ENCODE measurements around the gene EPHB1. TPM values are rescaled to one million over a fixed set of nuclear protein-coding genes. Genes with fewer than 3 reads are reported as not detected.

The EPHB1 gene
- total RNA-seq, 1 donor from 2014 or later: 3.8 TPM

GRCh38 chr3:135249186-135249585 lies 454.1 kb downstream of the EPHB1 start:
- TF ChIP-seq CTCF (IDR thresholded peaks at IDR 0.05): no peak
- ATAC-seq (ENCODE audit: low read depth): no peak

GRCh38 chr3:135258916-135259315 lies 463.9 kb downstream of the EPHB1 start:
- no peak overlapping the region for H3K27ac Mint-ChIP-seq

More at GRCh38 chr3:135249186-135249585, 454.1 kb downstream of the EPHB1 start:
- POLR2A ChIA-PET: no interaction called here
- H3K27ac Mint-ChIP-seq: no peak overlapping the region
- intact Hi-C loops (cut with micrococcal nuclease): no loop called here
- H3K9me3 Mint-ChIP-seq: no peaks in the 10 kb centered on the region
- no peaks in the 10 kb centered on the region for H3K27me3 Mint-ChIP-seq
- DNase-seq: no peak
- H3K36me3 Mint-ChIP-seq (ENCODE audit: low read depth): no peaks in the 10 kb centered on the region
- H3K4me3 Mint-ChIP-seq: no peak overlapping the region
- no peaks in the 10 kb centered on the region for H3K4me1 Mint-ChIP-seq
- CTCF ChIA-PET: no interaction called here

DNA sequence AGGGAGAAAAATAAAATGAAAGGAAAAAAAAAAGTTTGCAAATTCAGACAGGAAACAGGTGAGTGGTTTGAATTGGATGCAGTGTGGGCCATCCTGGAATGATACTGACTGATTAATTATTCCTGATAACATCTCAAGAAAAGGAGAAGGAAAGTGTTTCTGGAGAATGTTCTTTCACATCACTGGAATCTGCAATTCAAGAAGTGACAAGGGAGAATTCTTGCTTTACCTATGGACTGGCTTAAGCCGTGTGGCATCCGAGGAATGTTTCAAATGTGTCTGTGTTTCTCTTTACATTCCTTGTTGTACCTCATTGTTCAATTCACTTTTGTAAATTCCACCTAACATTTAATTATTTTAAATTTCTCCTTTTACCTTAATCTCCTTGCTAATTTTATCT lies 465.0 kb downstream of the EPHB1 start:
- no peaks in the 10 kb centered on the region for H3K9me3 Mint-ChIP-seq
- no peaks in the 10 kb centered on the region for H3K4me1 Mint-ChIP-seq
- intact Hi-C loops (cut with micrococcal nuclease): no loop called here
- TF ChIP-seq CTCF (IDR thresholded peaks at IDR 0.05): no peak
- DNase-seq (no peak), ATAC-seq (ENCODE audit: low read depth) (no peak)
- ChIA-PET CTCF (no interaction called here), POLR2A (no interaction called here)
- H3K27me3 Mint-ChIP-seq: peaks cover 4% of the 10 kb centered on the region
- H3K4me3 Mint-ChIP-seq: no peak overlapping the region
- H3K36me3 Mint-ChIP-seq (ENCODE audit: low read depth): no peaks in the 10 kb centered on the region
- no peak overlapping the region for H3K27ac Mint-ChIP-seq

More at GRCh38 chr3:135258916-135259315, 463.9 kb downstream of the EPHB1 start:
- intact Hi-C loops (cut with micrococcal nuclease): no loop called here
- Mint-ChIP-seq H3K4me1 (no peaks in the 10 kb centered on the region), H3K9me3 (no peaks in the 10 kb centered on the region), H3K4me3 (no peak overlapping the region), H3K36me3 (ENCODE audit: low read depth) (no peaks in the 10 kb centered on the region), H3K27me3 (peaks cover 4% of the 10 kb centered on the region)
- no peak for TF ChIP-seq CTCF (IDR thresholded peaks at IDR 0.05)
- ATAC-seq (ENCODE audit: low read depth) (no peak), DNase-seq (no peak)
- ChIA-PET POLR2A (no interaction called here), CTCF (no interaction called here)

- intact Hi-C loops (cut with micrococcal nuclease): no loop called here
- Mint-ChIP-seq H3K4me3 (no peak overlapping the region), H3K27ac (no peak overlapping the region), H3K9me3 (no peaks in the 10 kb centered on the region), H3K4me1 (no peaks in the 10 kb centered on the region), H3K27me3 (peaks cover 4% of the 10 kb centered on the region), H3K36me3 (ENCODE audit: low read depth) (no peaks in the 10 kb centered on the region)
- no peak for ATAC-seq (ENCODE audit: low read depth)
- ChIA-PET POLR2A (no interaction called here), CTCF (no interaction called here)
- DNase-seq: no peak
- no peak for TF ChIP-seq CTCF (IDR thresholded peaks at IDR 0.05)
Observed at GRCh38 chr3:135261214-135261775, 466.2 kb downstream of the EPHB1 start.

DNA sequence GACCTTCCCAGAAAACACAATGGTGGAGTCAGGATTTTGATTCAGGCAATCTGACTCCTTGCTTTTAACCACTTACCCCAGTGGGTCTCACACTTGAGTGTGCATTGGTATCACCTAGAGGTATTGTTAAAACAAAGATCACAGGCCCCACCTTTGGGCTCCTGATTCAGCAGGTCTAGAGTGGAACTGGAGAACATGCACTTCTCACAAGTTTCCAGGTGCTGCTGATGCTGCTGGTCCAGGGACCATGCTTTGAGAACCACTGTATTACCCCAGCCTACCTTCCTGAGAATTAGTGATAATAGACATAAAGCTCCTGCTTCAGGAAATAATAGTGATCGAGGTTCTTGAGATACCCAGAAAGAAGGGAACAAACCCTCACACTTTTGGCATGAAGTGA lies 466.9 kb downstream of the EPHB1 start:
- no peaks in the 10 kb centered on the region for H3K4me1 Mint-ChIP-seq
- no peak overlapping the region for H3K27ac Mint-ChIP-seq
- ATAC-seq (ENCODE audit: low read depth): no peak
- H3K27me3 Mint-ChIP-seq: peaks cover 4% of the 10 kb centered on the region
- TF ChIP-seq CTCF (IDR thresholded peaks at IDR 0.05): no peak
- intact Hi-C loops (cut with micrococcal nuclease): no loop called here
- DNase-seq: no peak
- ChIA-PET CTCF (no interaction called here), POLR2A (no interaction called here)
- H3K9me3 Mint-ChIP-seq: no peaks in the 10 kb centered on the region
- no peaks in the 10 kb centered on the region for H3K36me3 Mint-ChIP-seq (ENCODE audit: low read depth)
- H3K4me3 Mint-ChIP-seq: no peak overlapping the region
